CD4-positive, alpha-beta T cell (primary cell): ENCODE data around the gene APOC3. TPM values are rescaled to one million over a fixed set of nuclear protein-coding genes. Genes with fewer than 3 reads are reported as not detected.

Experiments
- ATAC-seq: fragments of 200-7000 bp; cut with Tn5 transposase; one replicate; pipeline ENCODE4 v1.10.0; 2022; ENCODE audit warnings: mild to moderate bottlenecking; ENCODE audit not compliant: poor library complexity
- CTCF ChIA-PET: fragments of 350-600 bp; sonication (Branson Sonifier 250); formaldehyde crosslinking; loops from one replicate; lab custom pipeline; 2021; ENCODE audit warnings: antibody characterized with exemption, inconsistent platforms; lab: Charles Lee
- POLR2A ChIA-PET: fragments of 350-600 bp; sonication (Branson Sonifier 250); formaldehyde crosslinking; loops from one replicate; lab custom pipeline; 2021; ENCODE audit warnings: antibody characterized with exemption, inconsistent platforms; lab: Charles Lee
- DNase-seq, 14 experiments: peaks; one replicate each; pipeline ENCODE4 v3.0.0-alpha.2; 2013 to 2020; ENCODE audit warnings: mixed read lengths in 2 of 14
- H3K27ac ChIP-seq, 2 donors: one replicate each; pipeline versions ENCODE4 v1.5.1 to v1.7.0; 2013; ENCODE audit warnings: low read length in 2 of 2, low read depth in 1 of 2, mild to moderate bottlenecking in 1 of 2
- H3K27me3 ChIP-seq, 2 experiments: 1 replicate in 1 of 2; 2 replicates in 1 of 2; pipeline versions ENCODE4 v1.6.1 to v1.7.0; 2013; ENCODE audit warnings: low read length in 2 of 2, control low read depth in 1 of 2, mild to moderate bottlenecking in 1 of 2, moderate library complexity in 1 of 2; ENCODE audit not compliant: insufficient read depth in 2 of 2, control insufficient read depth in 1 of 2
- H3K36me3 ChIP-seq: one replicate; pipeline ENCODE4 v1.6.1; 2013; ENCODE audit warnings: low read length, control low read depth; ENCODE audit not compliant: insufficient read depth
- H3K4me1 ChIP-seq: one replicate; pipeline ENCODE4 v1.6.1; 2013; ENCODE audit warnings: low read length, control low read depth; ENCODE audit not compliant: insufficient read depth
- H3K4me3 ChIP-seq: one replicate; pipeline ENCODE4 v1.5.1; 2013; ENCODE audit warnings: mild to moderate bottlenecking, low read length, moderate library complexity
- H3K9me3 ChIP-seq, 2 experiments: 1 replicate in 1 of 2; 2 replicates in 1 of 2; pipeline versions ENCODE4 v1.6.1 to v1.7.0; 2013; ENCODE audit warnings: low read length in 2 of 2, mild to moderate bottlenecking in 2 of 2, control low read depth in 1 of 2, moderate library complexity in 1 of 2; ENCODE audit not compliant: control insufficient read depth in 1 of 2, insufficient read depth in 1 of 2
- H3K27ac Mint-ChIP-seq: one replicate; pipeline ENCODE4 v1.8.0; 2020; ENCODE audit warnings: mixed read lengths
- H3K27me3 Mint-ChIP-seq: one replicate; pipeline ENCODE4 v1.8.0; 2021; ENCODE audit warnings: mixed read lengths
- H3K36me3 Mint-ChIP-seq: one replicate; pipeline ENCODE4 v1.8.0; 2021; ENCODE audit warnings: low read depth, mixed read lengths
- H3K4me1 Mint-ChIP-seq: one replicate; pipeline ENCODE4 v1.8.0; 2021; ENCODE audit warnings: low read depth, mixed read lengths
- H3K4me3 Mint-ChIP-seq: one replicate; pipeline ENCODE4 v1.8.0; 2020; ENCODE audit warnings: mild to moderate bottlenecking, mixed read lengths
- H3K9me3 Mint-ChIP-seq: one replicate; pipeline ENCODE4 v1.8.0; 2020; ENCODE audit warnings: mixed read lengths
- intact Hi-C, 2 experiments: fragments of 100-400 bp; cut with DNase I in 1 of 2; cut with micrococcal nuclease in 1 of 2; formaldehyde crosslinking; loops; one replicate each; pipeline versions ENCODE4 v1.15.1 to v1.9.0; 2023 to 2025; cut with DNase I, micrococcal nuclease
- total RNA-seq, 174 experiments: library from RNA in 2 of 174; stranded (reverse) in 2 of 174; gene quantifications; one replicate each; pipeline ENCODE4 v1.2.3 and lab custom pipeline; 2021 to 2026
- TF ChIP-seq, protein P1 (sequence below): fragments of 200-600 bp; IDR thresholded peaks from one replicate; pipeline ENCODE4 v1.8.0; 2022; ENCODE audit warnings: antibody characterized with exemption, mild to moderate bottlenecking

The APOC3 gene
- total RNA-seq, 2 experiments from 2014 or later: not detected

DNA sequence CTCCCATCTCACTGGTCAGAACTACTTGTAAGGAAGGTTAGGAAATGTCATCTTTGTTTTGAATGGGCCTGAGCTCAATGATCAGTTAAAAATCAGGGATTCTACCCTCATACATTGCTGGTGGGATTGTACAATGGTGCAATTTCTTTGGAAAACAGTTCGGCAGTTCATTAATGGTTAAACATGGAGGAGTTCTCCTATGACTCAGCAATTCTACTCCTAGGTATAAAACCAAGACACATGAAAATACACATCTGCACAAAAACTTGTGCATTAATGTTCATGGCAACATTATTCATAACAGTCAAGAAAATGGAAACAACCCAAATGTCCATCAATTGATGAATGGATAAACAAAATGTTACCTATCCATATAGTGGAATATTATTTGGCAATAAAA, 33.2 kb upstream of the APOC3 start:
- TF ChIP-seq, protein P1, sequence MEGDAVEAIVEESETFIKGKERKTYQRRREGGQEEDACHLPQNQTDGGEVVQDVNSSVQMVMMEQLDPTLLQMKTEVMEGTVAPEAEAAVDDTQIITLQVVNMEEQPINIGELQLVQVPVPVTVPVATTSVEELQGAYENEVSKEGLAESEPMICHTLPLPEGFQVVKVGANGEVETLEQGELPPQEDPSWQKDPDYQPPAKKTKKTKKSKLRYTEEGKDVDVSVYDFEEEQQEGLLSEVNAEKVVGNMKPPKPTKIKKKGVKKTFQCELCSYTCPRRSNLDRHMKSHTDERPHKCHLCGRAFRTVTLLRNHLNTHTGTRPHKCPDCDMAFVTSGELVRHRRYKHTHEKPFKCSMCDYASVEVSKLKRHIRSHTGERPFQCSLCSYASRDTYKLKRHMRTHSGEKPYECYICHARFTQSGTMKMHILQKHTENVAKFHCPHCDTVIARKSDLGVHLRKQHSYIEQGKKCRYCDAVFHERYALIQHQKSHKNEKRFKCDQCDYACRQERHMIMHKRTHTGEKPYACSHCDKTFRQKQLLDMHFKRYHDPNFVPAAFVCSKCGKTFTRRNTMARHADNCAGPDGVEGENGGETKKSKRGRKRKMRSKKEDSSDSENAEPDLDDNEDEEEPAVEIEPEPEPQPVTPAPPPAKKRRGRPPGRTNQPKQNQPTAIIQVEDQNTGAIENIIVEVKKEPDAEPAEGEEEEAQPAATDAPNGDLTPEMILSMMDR: no peak
- ChIA-PET POLR2A (no interaction called here), CTCF (no interaction called here)
- Mint-ChIP-seq H3K4me1 (peaks cover 5% of the 10 kb centered on the region), H3K27me3 (peaks cover 16% of the 10 kb centered on the region), H3K27ac (no peak overlapping the region), H3K9me3 (no peaks in the 10 kb centered on the region), H3K36me3 (no peaks in the 10 kb centered on the region), H3K4me3 (no peak overlapping the region)
- H3K9me3 ChIP-seq: no peaks in the 10 kb centered on the region
- no peak overlapping the region for H3K4me3 ChIP-seq
- H3K27ac ChIP-seq: no peak overlapping the region
- DNase-seq: no peak
- H3K27me3 ChIP-seq: peaks cover 0 to 2% of the 10 kb centered on the region in 2 experiments
- no peak for ATAC-seq
- intact Hi-C loops: no loop called here
- peaks cover 3% of the 10 kb centered on the region for H3K4me1 ChIP-seq
- H3K36me3 ChIP-seq: no peaks in the 10 kb centered on the region

DNA sequence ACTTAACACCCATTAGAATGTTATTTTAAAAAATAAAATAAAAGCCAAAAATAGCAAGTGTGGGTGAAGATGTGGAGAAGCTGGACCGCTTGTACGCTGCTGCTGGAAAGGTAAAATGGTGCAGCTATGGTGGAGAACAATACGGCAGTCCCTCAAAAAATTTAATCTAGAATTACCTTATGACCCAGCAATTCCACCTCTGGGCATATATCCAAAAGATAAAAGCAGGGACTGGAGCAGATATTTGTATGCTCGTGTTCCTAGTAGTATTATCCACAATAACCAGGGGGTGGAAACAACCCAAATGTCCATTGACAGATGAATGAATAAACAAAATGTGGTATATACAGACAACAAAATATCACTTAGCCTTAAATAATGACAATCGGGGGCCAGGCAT, 31.9 kb upstream of the APOC3 start:
- Histone ChIP-seq H3K9me3 (no peaks in the 10 kb centered on the region), H3K27me3 (peaks cover 0 to 2% of the 10 kb centered on the region in 2 experiments), H3K27ac (no peak overlapping the region), H3K4me1 (no peaks in the 10 kb centered on the region), H3K4me3 (no peak overlapping the region), H3K36me3 (no peaks in the 10 kb centered on the region)
- Mint-ChIP-seq H3K9me3 (no peaks in the 10 kb centered on the region), H3K36me3 (no peaks in the 10 kb centered on the region), H3K27me3 (peaks cover 19% of the 10 kb centered on the region), H3K27ac (no peak overlapping the region), H3K4me1 (peaks cover 4% of the 10 kb centered on the region), H3K4me3 (no peak overlapping the region)
- ChIA-PET CTCF (no interaction called here), POLR2A (no interaction called here)
- TF ChIP-seq, protein P1: no peak
- ATAC-seq: no peak
- DNase-seq: no peak
- intact Hi-C loops: no loop called here

DNA sequence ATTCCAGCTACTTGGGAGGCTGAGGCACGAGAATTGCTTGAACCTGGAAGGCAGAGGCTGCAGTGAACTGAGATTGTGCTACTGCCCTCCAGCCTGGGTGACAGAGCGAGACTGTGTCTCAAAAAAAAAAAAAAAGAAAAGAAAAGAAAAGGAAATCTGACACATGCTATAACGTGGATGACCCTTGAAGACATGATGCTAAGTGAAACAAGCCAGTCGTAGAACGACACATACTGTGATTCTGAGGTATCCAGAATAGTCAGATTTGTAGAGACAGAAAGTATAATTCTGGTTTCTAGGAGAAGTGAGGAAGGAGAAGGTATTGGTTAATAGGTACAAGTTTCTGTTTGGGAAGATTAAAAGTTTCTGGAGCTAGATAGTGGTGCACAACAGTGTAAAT, 31.3 kb upstream of the APOC3 start:
- Histone ChIP-seq H3K27me3 (peaks cover 0 to 2% of the 10 kb centered on the region in 2 experiments), H3K9me3 (no peaks in the 10 kb centered on the region), H3K27ac (no peak overlapping the region), H3K4me1 (no peaks in the 10 kb centered on the region), H3K36me3 (no peaks in the 10 kb centered on the region), H3K4me3 (no peak overlapping the region)
- ATAC-seq: no peak
- ChIA-PET CTCF (interaction anchor here (0.7 kb wide), 1 partner anchor 485 kb away, joined by 3 read pairs; no protein-coding TSS in a partner anchor), POLR2A (no interaction called here)
- TF ChIP-seq, protein P1: no peak
- Mint-ChIP-seq H3K27me3 (peaks cover 20% of the 10 kb centered on the region), H3K4me3 (no peak overlapping the region), H3K9me3 (no peaks in the 10 kb centered on the region), H3K27ac (no peak overlapping the region), H3K4me1 (no peaks in the 10 kb centered on the region), H3K36me3 (no peaks in the 10 kb centered on the region)
- DNase-seq: no peak
- intact Hi-C loops: no loop called here
